Activated T-helper 1 cell treated with anti-CD3 and anti-CD28 coated beads, Interleukin-2, amount 50 U/mL, for 16 hours (primary cell): ENCODE measurements around the gene COPS8.

Experiments
- DNase-seq, 2 donors: peaks; one replicate each; pipeline ENCODE4 v3.0.0-alpha.2; 2020; ENCODE audit warnings: low read depth in 1 of 2, low spot score in 1 of 2

The COPS8 gene

DNA sequence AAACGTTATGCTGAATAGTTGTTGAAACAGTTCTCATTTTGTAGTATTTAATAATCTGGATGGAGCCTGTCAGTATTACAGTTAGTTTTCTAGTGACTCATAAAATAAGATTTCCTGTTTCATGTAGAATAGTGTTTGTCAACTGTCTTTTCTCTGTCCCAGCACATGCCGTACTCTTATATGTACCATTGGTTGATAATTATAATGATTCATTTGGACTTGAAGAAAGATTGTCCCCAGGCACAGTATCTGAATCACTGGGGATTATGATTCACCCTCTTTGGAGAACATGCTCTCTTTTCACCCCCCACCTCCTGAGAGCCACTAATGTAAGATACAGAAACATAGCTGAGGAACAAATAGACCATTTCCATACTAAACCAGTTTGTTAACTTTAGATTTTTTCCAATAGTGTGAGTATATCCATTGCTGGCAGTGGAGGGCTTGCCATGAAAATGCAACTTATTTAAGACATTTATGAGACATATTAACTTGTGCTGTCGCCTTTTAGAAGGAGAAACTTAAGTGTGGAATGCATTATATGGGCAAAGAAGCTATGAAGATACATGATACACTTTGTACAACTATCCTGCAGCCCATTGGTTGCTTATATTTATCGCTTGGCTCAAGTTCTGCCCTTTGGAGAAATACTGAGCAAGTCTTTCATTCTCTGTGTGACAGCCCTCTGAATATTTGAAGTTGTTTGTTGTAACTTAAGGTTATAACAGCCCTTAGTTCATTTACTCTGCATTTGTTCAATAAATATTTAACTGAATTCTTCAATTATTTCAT, 12.4 kb downstream of the COPS8 start:
- no peak for DNase-seq

DNA sequence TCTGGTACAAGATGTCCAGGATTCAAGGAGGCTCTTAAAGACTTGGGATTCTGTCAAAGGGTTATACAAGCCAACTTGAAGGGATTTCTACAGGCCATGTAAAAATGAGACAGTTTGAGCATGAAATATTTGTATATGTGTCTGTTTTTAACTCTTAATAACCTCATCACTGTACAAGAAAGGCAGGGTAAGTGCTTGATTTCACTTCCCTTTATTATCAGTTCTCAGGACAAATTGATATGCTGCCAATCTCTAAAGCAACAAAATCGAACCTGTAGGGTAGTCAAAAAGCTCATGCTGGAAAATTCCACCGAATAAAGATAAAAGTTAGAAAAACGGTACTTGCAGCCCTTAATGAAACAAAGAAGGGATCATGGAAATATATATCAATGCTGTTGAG, 14.1 kb downstream of the COPS8 start:
- no peak for DNase-seq

DNA sequence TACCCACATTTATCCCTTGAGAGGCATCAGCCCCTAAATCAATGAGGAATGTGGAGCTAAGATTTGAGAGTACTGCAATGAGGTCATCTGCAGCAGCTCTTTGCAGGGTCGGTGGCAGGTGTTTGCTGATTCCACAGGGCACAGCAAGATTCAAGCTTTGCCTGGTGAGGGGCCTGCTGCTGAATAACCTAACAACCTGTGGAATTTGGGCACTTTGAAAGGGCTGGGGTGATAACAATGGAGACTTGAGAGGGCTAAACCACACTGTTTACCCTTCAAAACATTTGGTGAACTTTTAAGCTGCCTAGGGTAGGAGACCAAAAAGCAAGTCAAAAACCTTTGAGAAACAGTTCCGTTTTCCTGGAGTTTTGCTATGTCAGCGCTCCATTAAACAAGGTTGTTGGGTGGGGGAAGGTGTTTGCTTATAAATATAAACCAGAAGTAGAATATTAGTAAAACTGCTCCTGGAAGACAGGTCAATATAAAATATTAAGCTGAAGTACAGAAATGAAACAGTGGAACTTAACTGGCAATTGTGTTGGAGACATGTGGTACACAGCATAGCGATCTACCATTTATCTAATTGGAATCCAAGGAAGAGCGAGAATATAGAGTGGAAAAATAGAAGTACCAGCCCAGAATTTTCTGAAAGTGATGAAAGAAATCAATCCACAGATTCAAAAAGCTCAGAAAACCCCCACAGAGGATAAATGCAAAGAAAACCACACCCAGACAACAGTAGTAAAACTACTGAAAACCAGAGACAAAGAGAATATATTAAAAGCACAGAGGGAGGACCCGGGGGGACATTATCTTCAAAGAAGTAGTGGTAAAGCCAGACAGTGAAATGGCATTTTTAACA, 15.7 kb downstream of the COPS8 start:
- no peak for DNase-seq

GRCh38 chr2:237102428-237102827, 16.7 kb downstream of the COPS8 start:
- DNase-seq, result no peak

- DNase-seq, result no peak
These were observed 23.8 kb downstream of the COPS8 start for GRCh38 chr2:237109421-237109934.

DNA sequence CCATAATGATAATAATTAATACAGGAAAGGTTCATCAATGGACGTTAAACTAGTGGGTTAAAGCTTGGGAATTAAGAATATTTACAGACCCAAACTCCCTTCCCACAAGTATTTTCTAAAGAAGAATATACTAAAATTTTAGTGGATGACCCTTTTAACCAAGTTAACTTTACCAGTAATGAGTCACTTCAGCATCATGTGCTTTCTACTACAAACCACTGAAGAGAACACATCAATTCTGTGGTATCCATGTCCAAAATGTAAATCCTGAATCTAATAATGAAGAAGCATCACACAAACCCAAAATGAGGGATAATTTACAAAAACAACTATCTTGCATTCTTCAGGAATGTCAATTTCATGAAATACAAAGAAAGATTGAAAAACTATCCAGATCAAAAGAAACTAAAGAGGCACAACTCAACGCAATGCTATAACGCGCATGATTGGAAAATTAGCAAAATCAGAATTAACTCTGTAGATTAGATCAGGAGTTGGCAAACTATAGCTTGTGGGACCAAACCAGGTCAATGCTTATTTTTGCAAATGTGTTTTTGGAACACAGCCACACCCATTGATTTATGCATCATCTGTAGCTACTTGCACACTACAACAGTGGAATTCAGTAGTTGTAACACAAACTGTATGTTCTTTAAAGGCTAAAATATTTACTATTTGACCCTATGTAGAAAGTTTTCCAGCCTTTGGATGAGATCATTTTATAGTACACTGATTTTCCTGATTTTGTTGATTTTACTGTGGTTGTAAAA, 27.5 kb downstream of the COPS8 start:
- DNase-seq, result no peak

- no peak for DNase-seq
These were observed 30.2 kb downstream of the COPS8 start for GRCh38 chr2:237115870-237116269.

GRCh38 chr2:237116431-237116830, 30.7 kb downstream of the COPS8 start:
- no peak for DNase-seq

- DNase-seq, result no peak
These were observed 32.3 kb downstream of the COPS8 start for GRCh38 chr2:237118025-237118424.

- no peak for DNase-seq
These were observed 33.0 kb downstream of the COPS8 start for GRCh38 chr2:237118561-237119155.

GRCh38 chr2:237120916-237121315, 35.2 kb downstream of the COPS8 start:
- DNase-seq, result no peak

GRCh38 chr2:237121321-237121720, 35.6 kb downstream of the COPS8 start:
- no peak for DNase-seq

GRCh38 chr2:237122214-237122666, 36.6 kb downstream of the COPS8 start:
- DNase-seq, result peak in 1 of 2 donors; percentile 7

DNA sequence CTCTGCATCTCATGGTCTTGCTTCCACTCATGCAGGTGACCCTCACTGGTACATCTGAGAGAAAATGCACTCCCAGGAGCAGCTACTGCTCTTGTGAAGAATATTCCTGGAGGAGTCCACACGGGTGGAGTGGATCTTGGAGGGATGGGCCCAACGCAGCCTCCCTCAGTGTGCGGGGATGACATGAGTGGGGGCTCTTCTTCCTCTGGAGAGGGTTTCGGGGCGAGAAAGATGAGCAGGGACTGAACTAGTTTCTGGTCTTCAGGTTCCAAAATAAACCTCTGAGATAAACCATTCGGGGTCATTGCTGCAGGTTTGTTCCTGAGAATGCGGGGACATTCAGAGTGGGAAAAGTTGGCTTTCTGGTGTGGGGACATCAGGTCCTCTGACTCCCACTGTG, 39.1 kb downstream of the COPS8 start:
- no peak for DNase-seq

DNA sequence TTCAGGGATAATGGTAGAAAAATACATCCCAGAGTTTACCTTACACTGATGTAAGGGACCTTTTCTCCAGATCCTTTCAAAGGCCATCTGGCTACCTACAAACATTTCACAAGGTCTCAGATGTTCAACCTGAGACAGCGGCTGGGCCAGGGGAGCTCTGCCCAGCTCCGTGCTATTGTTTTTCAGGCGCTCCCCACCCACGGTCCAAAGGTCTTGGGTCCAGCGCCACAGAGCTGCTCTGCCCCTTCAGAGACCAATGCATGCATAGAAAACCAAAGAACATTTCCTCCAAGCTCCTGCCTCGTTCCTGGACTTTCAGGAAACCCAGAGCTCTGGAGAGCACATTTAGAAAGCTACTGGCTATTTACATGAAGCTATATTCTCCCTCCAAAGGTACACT, 40.3 kb downstream of the COPS8 start:
- no peak for DNase-seq

- DNase-seq, result no peak
These were observed 41.0 kb downstream of the COPS8 start for GRCh38 chr2:237126519-237127174.

- DNase-seq, result no peak
These were observed 42.5 kb downstream of the COPS8 start for GRCh38 chr2:237128026-237128703.

DNA sequence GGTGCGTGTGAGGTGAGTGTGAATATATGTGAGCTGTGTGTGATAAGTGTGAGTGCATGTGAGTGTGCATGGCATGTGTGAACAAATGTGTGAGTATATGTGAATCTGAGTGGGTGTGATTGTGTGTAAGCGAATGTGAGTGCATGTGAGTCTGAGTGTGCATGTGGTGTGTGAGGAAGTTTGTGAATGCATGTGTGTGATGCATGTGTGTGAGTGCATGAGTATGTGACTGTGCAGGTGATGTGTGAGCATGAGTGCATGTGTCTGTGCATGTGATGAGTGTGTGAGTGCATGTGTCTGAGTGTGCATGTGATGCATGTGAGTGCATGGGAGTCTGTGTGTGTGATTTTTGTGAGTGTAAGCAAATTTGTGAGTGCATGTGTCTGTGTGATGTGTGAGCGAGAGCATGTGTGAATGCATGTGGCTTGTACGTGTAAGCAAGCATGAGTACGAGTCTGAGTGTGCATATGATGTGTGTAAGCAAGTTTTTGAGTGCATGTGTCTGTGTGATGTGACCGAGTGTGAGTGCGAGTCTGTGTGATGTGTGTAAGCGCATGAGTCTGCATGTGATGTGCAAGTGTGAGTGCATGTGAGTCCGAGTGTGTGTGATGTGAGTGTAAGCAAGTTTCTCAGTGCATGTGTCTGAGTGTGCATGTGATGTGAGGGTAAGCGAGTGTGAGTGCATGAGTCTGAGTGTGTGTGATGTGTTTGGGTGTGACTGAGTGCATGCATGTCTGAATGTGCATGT, 43.3 kb downstream of the COPS8 start:
- DNase-seq, result no peak

DNA sequence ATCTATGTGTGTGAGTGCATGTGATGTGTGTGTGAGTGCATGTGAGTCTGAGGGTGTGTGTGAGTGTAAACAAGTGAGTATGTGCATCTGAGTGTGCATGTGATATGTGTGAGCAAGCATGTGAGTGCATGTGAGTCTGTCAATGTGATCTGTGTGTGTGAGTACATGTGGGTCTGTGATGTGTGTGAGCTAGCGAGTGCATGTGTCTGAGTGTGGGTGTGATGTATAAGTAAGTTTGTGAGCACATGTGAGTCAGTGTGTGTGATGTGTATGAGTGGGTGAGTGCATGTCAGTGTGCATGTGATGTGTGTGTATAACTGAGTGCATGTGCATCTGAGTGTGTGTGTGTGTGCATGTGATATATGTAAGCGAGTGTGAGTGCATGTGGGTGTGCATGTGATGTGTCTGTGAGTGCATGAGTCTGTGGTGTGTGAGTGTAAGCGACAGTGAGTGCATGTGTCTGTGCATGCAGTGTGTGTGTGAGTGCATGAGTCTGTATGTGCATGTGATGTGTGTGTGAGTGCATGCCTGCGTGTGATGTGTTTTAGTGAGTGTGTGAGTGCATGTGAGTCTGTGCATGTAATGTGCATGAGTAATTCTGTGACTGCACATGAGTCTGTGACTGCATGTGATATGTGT, 44.1 kb downstream of the COPS8 start:
- DNase-seq, result no peak
